Naive thymus-derived CD4-positive, alpha-beta T cell (primary cell): Measurements from ENCODE around the gene BARD1. TPM values are rescaled to one million over a fixed set of nuclear protein-coding genes. Genes with fewer than 3 reads are reported as not detected.
"Not testable (repeated sequence)": the region's sequence is repeated elsewhere in the genome, so short reads cannot be mapped to it uniquely, and the experiment has no call there.

Experiments used
- ATAC-seq: fragments of 150-1000 bp; cut with Tn5 transposase; 2 replicates; pipeline ENCODE4 v1.10.0; 2021; ENCODE audit warnings: mild to moderate bottlenecking, moderate library complexity
- CTCF ChIA-PET: fragments of 350-600 bp; sonication (Branson Sonifier 250); formaldehyde crosslinking; loops from one replicate; lab custom pipeline; 2021; ENCODE audit warnings: antibody characterized with exemption; lab: Charles Lee
- POLR2A ChIA-PET: fragments of 350-600 bp; sonication (Branson Sonifier 250); formaldehyde crosslinking; loops from one replicate; lab custom pipeline; 2021; ENCODE audit warnings: antibody characterized with exemption, inconsistent platforms; lab: Charles Lee
- DNase-seq, 9 donors: peaks; one replicate each; pipeline versions ENCODE4 v3.0.0 to v3.0.0-alpha.2; 2020 to 2022; ENCODE audit warnings: mixed read lengths in 1 of 9
- H3K27ac ChIP-seq: one replicate; pipeline ENCODE4 v1.7.0; 2013; ENCODE audit warnings: mild to moderate bottlenecking, low read depth, low read length, moderate library complexity
- H3K27me3 ChIP-seq, 2 donors: one replicate each; pipeline ENCODE4 v1.7.0; 2013; ENCODE audit warnings: low read length in 2 of 2, mild to moderate bottlenecking in 2 of 2, moderate library complexity in 2 of 2; ENCODE audit not compliant: control insufficient read depth in 2 of 2, insufficient read depth in 2 of 2
- H3K36me3 ChIP-seq, 3 experiments: 1 replicate in 2 of 3; 2 replicates in 1 of 3; pipeline ENCODE4 v1.7.0; 2013; ENCODE audit warnings: low read length in 3 of 3, mild to moderate bottlenecking in 3 of 3, moderate library complexity in 1 of 3; ENCODE audit not compliant: insufficient read depth in 3 of 3, control insufficient read depth in 2 of 3
- H3K4me1 ChIP-seq, 2 donors: one replicate each; pipeline ENCODE4 v1.7.0; 2013; ENCODE audit warnings: low read length in 2 of 2, mild to moderate bottlenecking in 2 of 2, moderate library complexity in 1 of 2; ENCODE audit not compliant: control insufficient read depth in 2 of 2, insufficient read depth in 2 of 2
- H3K4me3 ChIP-seq: 2 replicates; pipeline ENCODE4 v1.7.0; 2013; ENCODE audit warnings: mild to moderate bottlenecking, low read length
- H3K9me3 ChIP-seq, 3 experiments: 1 replicate in 2 of 3; 2 replicates in 1 of 3; pipeline ENCODE4 v1.7.0; 2013; ENCODE audit warnings: low read length in 3 of 3; ENCODE audit not compliant: control insufficient read depth in 2 of 3
- H3K27ac Mint-ChIP-seq, 9 donors: one replicate each; pipeline ENCODE4 v1.8.0; 2020 to 2022; ENCODE audit warnings: mixed read lengths in 9 of 9, mild to moderate bottlenecking in 8 of 9, moderate library complexity in 5 of 9, inconsistent platforms in 2 of 9
- H3K27me3 Mint-ChIP-seq, 5 donors: one replicate each; pipeline ENCODE4 v1.8.0; 2021 to 2022; ENCODE audit warnings: mixed read lengths in 5 of 5, mild to moderate bottlenecking in 1 of 5
- H3K36me3 Mint-ChIP-seq, 5 donors: one replicate each; pipeline ENCODE4 v1.8.0; 2020 to 2022; ENCODE audit warnings: mixed read lengths in 5 of 5, mild to moderate bottlenecking in 3 of 5, inconsistent platforms in 1 of 5
- H3K4me1 Mint-ChIP-seq, 7 donors: one replicate each; pipeline ENCODE4 v1.8.0; 2020 to 2022; ENCODE audit warnings: mixed read lengths in 7 of 7, mild to moderate bottlenecking in 3 of 7, inconsistent platforms in 1 of 7
- H3K4me3 Mint-ChIP-seq, 10 donors: one replicate each; pipeline ENCODE4 v1.8.0; 2020 to 2022; ENCODE audit warnings: mild to moderate bottlenecking in 10 of 10, mixed read lengths in 10 of 10, moderate library complexity in 6 of 10, inconsistent platforms in 2 of 10
- H3K9me3 Mint-ChIP-seq, 11 donors: one replicate each; pipeline ENCODE4 v1.8.0; 2020 to 2022; ENCODE audit warnings: mixed read lengths in 11 of 11, mild to moderate bottlenecking in 4 of 11, inconsistent platforms in 1 of 11, moderate library complexity in 1 of 11
- intact Hi-C, 2 donors: fragments of 100-400 bp; cut with micrococcal nuclease; formaldehyde crosslinking; loops; one replicate each; pipeline ENCODE4 v1.15.1; 2023
- polyA plus RNA-seq, 2 donors: library from polyadenylated mRNA; unstranded; fragments of 300-500 nt; fragmentation: Illumina TruSeq; gene quantifications; one replicate each; pipeline ENCODE4 v1.2.3, GENCODE V29; 2021
- total RNA-seq, 6 experiments: library from RNA in 5 of 6; stranded (reverse) in 5 of 6; gene quantifications; 1 replicate in 5 of 6; 2 replicates in 1 of 6; pipeline ENCODE4 v1.2.3 and lab custom pipeline; 2021 to 2026

Gene BARD1
- total and polyA plus RNA-seq, 7 experiments from 2014 or later, result 2.8 to 35.9 (median 5.3) TPM

DNA sequence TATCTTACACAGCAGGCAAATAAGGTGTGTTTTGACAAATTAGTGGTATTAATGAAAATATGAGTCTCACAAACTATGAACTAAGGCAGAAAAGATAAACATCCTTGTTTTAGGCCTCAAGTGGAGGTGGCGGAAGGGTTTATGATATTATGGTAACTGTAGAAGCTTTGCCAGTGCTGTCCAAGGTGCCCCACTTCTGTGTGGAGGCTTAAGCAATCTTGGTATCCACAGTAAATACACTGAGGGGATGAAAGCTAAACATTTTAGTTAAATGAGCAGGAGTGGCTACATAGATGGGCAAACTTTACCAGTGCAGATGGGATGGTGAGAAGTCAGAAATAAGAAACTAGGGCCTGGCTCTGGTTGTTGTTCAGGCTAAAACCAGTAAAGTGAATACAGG, 84.7 kb downstream of the BARD1 start:
- DNase-seq, result no peak
- H3K27ac ChIP-seq, result no peak overlapping the region
- peaks cover 0 to 13% (median 0%) of the 10 kb centered on the region in 3 experiments for H3K36me3 ChIP-seq
- H3K4me3 ChIP-seq, result no peak overlapping the region
- H3K9me3 ChIP-seq, result no peaks in the 10 kb centered on the region
- H3K27ac Mint-ChIP-seq, result no peak overlapping the region
- H3K4me1 Mint-ChIP-seq, result peaks cover 0 to 2% (median 0%) of the 10 kb centered on the region in 7 donors
- no peak overlapping the region for H3K4me3 Mint-ChIP-seq
- peaks cover 15 to 63% (median 45%) of the 10 kb centered on the region in 5 donors for H3K36me3 Mint-ChIP-seq
- ATAC-seq, result no peak
- POLR2A ChIA-PET, result no interaction called here
- H3K9me3 Mint-ChIP-seq, result peaks cover 0 to 20% (median 4%) of the 10 kb centered on the region in 11 donors
- no peaks in the 10 kb centered on the region for H3K27me3 Mint-ChIP-seq
- intact Hi-C loops, result no loop called here
- CTCF ChIA-PET, result no interaction called here
- H3K27me3 ChIP-seq, result no peaks in the 10 kb centered on the region
- no peaks in the 10 kb centered on the region for H3K4me1 ChIP-seq

DNA sequence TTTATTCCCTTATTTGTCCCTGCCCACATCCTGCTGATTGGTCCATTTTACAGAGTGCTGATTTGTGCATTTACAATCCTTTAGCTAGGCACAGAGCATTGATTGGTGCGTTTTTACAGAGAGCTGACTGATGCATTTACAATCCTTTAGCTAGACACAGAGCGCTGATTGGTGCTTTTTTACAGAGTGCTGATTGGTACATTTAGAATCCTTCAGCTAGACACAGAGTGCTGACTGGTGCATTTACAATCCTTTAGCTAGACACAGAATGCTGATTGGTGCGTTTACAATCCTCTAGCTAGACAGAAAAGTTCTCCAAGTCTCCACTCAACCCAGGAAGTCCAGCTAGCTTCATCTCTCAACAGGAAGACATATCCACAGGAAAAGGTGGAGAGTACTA, 91.6 kb downstream of the BARD1 start:
- DNase-seq, H3K9me3 ChIP-seq, intact Hi-C loops, POLR2A ChIA-PET, H3K4me3 Mint-ChIP-seq, H3K27ac ChIP-seq, H3K27me3 ChIP-seq, H3K4me1 Mint-ChIP-seq, H3K4me1 ChIP-seq, ATAC-seq, H3K27ac Mint-ChIP-seq, H3K27me3 Mint-ChIP-seq, H3K4me3 ChIP-seq, H3K36me3 ChIP-seq: not testable (repeated sequence)
- Mint-ChIP-seq H3K36me3 (peaks cover 13 to 45% (median 36%) of the 10 kb centered on the region in 5 donors), H3K9me3 (peaks cover 5 to 22% (median 9%) of the 10 kb centered on the region in 11 donors)
- CTCF ChIA-PET, result interaction anchor here (0.6 kb wide), 1 partner anchor 874 kb away, joined by 3 read pairs; no protein-coding TSS in a partner anchor

DNA sequence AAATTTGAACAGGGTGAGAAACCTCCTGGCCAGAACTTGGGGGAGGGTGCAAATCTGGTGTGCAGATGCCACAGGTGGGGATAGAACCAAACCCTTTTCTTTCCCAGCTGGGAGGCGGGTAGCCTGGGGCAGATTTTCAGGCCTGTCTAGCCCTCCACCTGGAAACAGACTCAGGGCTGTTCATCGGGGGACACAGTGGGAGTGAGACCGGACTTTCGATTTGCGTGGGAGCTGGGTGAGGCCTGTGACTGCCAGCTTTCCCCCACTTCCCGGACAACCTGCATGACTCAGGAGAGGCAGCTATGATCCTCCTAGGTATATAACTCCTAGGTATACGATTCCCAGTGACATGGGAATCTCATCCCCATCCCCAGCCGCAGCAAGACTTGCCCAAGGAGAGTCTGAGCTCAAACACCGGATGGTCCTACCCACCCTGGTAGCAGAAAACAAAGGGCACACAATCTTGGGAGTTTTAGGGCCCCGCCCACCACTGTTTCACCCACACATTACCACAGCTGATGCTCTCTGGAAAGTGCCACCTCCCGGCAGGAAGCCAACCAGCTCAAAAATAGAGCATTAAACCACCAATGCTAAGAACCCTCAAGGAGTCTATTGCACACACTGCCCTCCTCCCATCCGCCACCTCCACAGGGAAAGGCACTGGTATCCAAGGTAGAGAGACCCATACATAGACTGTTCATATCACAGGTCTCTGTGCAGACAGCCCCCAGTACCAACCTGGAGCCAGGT, 92.5 kb downstream of the BARD1 start:
- no peak overlapping the region for H3K27ac Mint-ChIP-seq
- H3K27me3 Mint-ChIP-seq, result no peaks in the 10 kb centered on the region
- H3K36me3 Mint-ChIP-seq, result peaks cover 13 to 41% (median 35%) of the 10 kb centered on the region in 5 donors
- no peak overlapping the region for H3K4me3 Mint-ChIP-seq
- peaks cover 0 to 5% (median 3%) of the 10 kb centered on the region in 7 donors for H3K4me1 Mint-ChIP-seq
- no peaks in the 10 kb centered on the region for H3K9me3 ChIP-seq
- ChIA-PET POLR2A (no interaction called here), CTCF (no interaction called here)
- ATAC-seq, result no peak
- intact Hi-C loops, result no loop called here
- no peaks in the 10 kb centered on the region for H3K4me1 ChIP-seq
- H3K9me3 Mint-ChIP-seq, result peaks cover 5 to 21% (median 9%) of the 10 kb centered on the region in 11 donors
- no peaks in the 10 kb centered on the region for H3K36me3 ChIP-seq
- H3K4me3 ChIP-seq, result no peak overlapping the region
- H3K27me3 ChIP-seq, result no peaks in the 10 kb centered on the region
- DNase-seq, result no peak
- H3K27ac ChIP-seq, result no peak overlapping the region

DNA sequence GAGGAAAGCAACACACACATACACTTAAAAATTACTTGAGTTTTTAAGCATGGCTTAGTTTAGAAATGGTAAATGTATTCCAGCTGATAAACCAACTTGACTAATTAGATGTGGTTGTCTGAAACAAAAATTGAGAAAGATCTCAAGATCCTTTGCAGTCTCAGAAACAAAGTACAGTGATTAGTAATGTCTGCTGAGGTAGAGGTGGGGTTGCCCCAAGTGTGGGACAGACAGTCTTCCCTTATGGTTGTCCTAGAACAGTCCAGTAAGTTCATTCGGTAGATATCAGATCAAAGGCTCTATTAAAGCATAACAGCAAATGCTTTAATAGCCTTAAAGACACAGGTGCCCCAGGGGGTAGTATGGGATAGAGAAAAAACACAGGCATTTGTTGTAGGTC, 94.5 kb downstream of the BARD1 start:
- Mint-ChIP-seq H3K4me3 (no peak overlapping the region), H3K27ac (no peak overlapping the region), H3K36me3 (peaks cover 3 to 24% (median 19%) of the 10 kb centered on the region in 5 donors), H3K27me3 (no peaks in the 10 kb centered on the region), H3K9me3 (peaks cover 0 to 6% (median 2%) of the 10 kb centered on the region in 11 donors), H3K4me1 (peaks cover 0 to 11% (median 5%) of the 10 kb centered on the region in 7 donors)
- H3K27ac ChIP-seq, result no peak overlapping the region
- no peaks in the 10 kb centered on the region for H3K36me3 ChIP-seq
- CTCF ChIA-PET, result no interaction called here
- intact Hi-C loops, result no loop called here
- ATAC-seq, result no peak
- H3K4me1 ChIP-seq, result no peaks in the 10 kb centered on the region
- no peak overlapping the region for H3K4me3 ChIP-seq
- no peaks in the 10 kb centered on the region for H3K27me3 ChIP-seq
- DNase-seq, result no peak
- no peaks in the 10 kb centered on the region for H3K9me3 ChIP-seq
- POLR2A ChIA-PET, result no interaction called here

DNA sequence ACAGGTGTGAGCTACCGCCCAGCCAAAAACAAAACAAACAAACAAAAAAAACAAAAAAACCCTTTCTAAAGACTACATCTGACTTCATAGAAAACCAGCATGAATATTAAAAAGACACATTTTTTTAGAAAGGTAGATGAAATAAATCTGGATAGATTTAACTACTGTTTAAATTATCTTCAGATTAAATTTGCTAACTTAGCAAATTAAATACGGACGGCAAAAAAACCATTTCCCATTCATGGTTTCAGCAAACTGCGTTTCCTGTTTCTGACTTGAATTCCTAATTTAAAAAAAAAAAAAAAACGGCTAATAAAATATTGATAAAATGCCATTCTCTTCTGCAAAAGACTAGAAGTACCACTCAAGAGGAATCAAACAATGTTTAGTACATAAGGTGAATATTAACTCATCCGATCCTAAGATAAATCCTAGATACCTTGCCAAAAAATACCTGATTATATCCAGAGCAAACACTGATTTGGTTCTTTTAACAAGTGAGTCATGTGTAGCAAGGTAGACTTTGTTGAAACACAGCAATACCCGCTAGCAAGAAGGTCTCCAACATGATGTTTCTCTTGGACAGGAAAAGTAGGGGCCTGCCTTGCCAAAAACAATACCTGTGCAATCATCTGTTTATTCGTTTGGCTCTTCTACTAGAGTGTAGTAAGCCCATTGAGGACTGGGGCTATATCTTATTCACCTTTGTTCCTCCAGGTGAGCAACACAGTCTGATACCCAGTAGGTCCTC, 96.2 kb downstream of the BARD1 start:
- Histone ChIP-seq H3K36me3 (no peaks in the 10 kb centered on the region), H3K27ac (no peak overlapping the region), H3K4me3 (no peak overlapping the region), H3K9me3 (no peaks in the 10 kb centered on the region), H3K4me1 (no peaks in the 10 kb centered on the region), H3K27me3 (no peaks in the 10 kb centered on the region)
- no peak overlapping the region for H3K4me3 Mint-ChIP-seq
- H3K27ac Mint-ChIP-seq, result no peak overlapping the region
- intact Hi-C loops, result no loop called here
- peaks cover 0 to 4% (median 1%) of the 10 kb centered on the region in 11 donors for H3K9me3 Mint-ChIP-seq
- H3K36me3 Mint-ChIP-seq, result peaks cover under 1 to 13% (median 10%) of the 10 kb centered on the region in 5 donors
- peaks cover 0 to 12% (median 5%) of the 10 kb centered on the region in 7 donors for H3K4me1 Mint-ChIP-seq
- no peak for ATAC-seq
- no peaks in the 10 kb centered on the region for H3K27me3 Mint-ChIP-seq
- ChIA-PET CTCF (no interaction called here), POLR2A (no interaction called here)
- no peak for DNase-seq

DNA sequence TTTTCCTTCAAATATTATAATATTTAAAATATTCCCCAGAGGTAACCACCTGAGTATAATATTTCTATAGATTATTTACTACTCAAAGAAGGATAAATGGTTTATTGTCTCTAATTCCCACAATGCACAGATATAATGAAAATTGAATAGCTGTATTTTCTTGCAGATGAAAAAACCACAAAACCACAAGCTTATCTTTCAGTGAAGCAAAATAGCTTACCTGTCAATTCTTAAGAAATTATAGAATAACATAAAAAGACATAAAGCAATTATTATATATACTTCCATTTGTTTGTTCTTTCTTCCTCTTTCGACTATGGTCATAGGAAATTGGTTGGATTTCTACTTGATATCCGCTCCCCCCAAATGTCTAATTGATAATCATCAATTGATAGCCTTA, 98.8 kb downstream of the BARD1 start:
- no peaks in the 10 kb centered on the region for H3K9me3 ChIP-seq
- no peak overlapping the region for H3K27ac ChIP-seq
- no peaks in the 10 kb centered on the region for H3K9me3 Mint-ChIP-seq
- intact Hi-C loops, result no loop called here
- DNase-seq, result no peak
- ChIA-PET POLR2A (no interaction called here), CTCF (no interaction called here)
- H3K27me3 ChIP-seq, result no peaks in the 10 kb centered on the region
- peaks cover 0 to 9% (median 5%) of the 10 kb centered on the region in 7 donors for H3K4me1 Mint-ChIP-seq
- H3K4me3 Mint-ChIP-seq, result no peak overlapping the region
- H3K4me1 ChIP-seq, result no peaks in the 10 kb centered on the region
- no peak overlapping the region for H3K4me3 ChIP-seq
- ATAC-seq, result no peak
- no peaks in the 10 kb centered on the region for H3K36me3 Mint-ChIP-seq
- no peaks in the 10 kb centered on the region for H3K27me3 Mint-ChIP-seq
- H3K27ac Mint-ChIP-seq, result no peak overlapping the region
- H3K36me3 ChIP-seq, result no peaks in the 10 kb centered on the region
